Subcutaneous adipose tissue (tissue), 4 donors: ENCODE results near the gene DAGLB. TPM values are rescaled to one million over a fixed set of nuclear protein-coding genes. Genes with fewer than 3 reads are reported as not detected.

Experiments used
- CTCF ChIP-seq: fragments of 450-650 bp; IDR thresholded peaks from one replicate; pipeline ENCODE4 v1.5.1; 2016; ENCODE audit warnings: low read depth, mild to moderate bottlenecking, control low read depth, antibody characterized with exemption, moderate library complexity
- total RNA-seq, 4 donors: library from RNA; depleted of rRNA; stranded (reverse); fragments of >200 nt; gene quantifications; one replicate each; pipeline ENCODE4 v1.1.0, GENCODE V29; 2016

DAGLB gene
- total RNA-seq, 4 donors from 2014 or later = 7.8 to 22.3 (median 16.3) TPM

DNA sequence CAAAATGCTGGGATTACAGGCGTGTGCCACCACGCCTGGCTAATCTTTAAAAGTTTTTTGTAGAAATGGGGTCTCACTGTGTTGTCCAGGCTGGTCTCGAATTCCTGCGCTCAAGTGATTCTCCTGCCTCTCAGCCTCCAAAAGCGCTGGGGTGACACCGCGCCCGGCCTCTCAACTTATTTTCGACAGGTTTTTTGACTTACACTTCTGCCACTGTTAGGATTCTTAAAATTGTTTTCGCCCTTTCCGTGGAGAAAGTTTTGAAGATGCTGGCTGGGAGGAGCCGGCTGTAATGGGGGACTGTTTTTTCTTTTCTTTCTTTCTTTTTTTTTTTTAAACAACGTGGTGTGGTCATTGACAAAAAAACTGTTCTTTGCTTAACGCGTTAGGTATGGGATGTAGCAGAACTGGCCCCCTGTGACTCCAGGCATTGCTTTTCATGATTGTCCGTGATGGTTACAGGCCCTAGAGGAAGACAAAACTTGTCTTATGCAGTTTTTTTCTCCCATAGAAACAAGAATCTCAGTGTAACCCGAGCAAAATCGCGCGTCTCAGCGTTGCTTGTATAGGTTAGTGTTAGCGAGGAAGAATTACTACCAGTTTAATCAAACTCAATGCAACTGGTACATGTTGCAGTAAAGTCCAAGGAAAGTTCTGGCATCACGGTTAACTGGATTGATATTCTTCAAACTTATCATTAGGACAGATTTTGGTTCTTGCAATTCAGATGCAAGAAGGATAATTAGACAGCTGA is 72.2 kb downstream of the DAGLB start:
- TF ChIP-seq CTCF = no peak

- no peak for TF ChIP-seq CTCF
Measured at GRCh38 chr7:6367701-6368211, 80.0 kb downstream of the DAGLB start.

- TF ChIP-seq CTCF = no peak
Measured at GRCh38 chr7:6365451-6365850, 82.3 kb downstream of the DAGLB start.

DNA sequence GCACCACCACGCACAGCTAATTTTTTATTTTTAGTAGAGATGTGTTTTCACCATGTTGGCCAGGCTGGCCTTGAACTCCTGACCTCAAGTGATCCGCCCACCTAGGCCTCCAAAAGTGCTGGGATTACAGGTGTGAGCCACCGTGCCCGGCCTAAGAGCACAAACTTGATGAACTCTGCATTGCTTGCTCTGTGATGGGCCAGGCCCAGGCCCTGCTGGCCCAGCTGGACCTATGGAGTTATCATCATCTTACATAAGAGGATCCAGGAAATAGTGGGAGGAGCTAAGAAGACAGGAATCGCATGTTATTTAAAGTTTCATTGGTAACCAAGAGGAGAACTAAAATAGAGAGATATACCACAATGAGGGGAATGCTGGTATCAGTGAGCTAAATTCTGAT is 86.9 kb downstream of the DAGLB start:
- TF ChIP-seq CTCF = no peak

DNA sequence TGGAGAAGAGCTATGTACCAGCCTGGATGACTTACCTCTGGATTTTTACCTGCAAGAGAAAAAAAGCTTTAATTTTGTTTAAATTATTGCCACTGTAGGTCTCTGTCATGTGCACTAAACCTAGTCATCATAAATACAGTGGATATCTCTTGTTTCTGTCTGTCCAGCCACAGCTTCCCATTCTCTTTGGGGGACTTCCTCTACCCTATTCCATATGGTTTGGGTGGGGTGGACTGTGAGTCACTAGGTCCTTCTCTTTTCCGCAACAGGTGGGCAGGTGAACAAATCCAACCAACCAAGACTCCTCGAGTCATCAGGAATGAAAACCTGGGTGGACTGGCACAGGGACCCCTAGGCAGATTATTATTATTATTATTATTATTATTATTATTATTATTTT is 88.0 kb downstream of the DAGLB start:
- no peak for TF ChIP-seq CTCF

Other genes with a start within 250 kb of the DAGLB start
- 10 to 100 TPM; 23.6 to 84.0 (median 34.8) TPM for gene CYTH3, start 175.3 kb downstream of the DAGLB start, total RNA-seq
- 10 to 100 TPM; 11.9 to 17.0 (median 14.8) TPM for gene FAM220A, start 99.0 kb downstream of the DAGLB start, total RNA-seq
- 100 to 1,000 TPM in 3 of 4 donors, 10 to 100 TPM in 1; 94.5 to 173 (median 110) TPM for gene RAC1, start 73.4 kb downstream of the DAGLB start, total RNA-seq
- 100 to 1,000 TPM in 1 of 4 donors, 10 to 100 TPM in 3; 69.8 to 239 (median 70.9) TPM for gene KDELR2, start 36.2 kb upstream of the DAGLB start, total RNA-seq
- not detected for gene GRID2IP, start 103.5 kb upstream of the DAGLB start, total RNA-seq
- gene ZDHHC4, start 129.5 kb upstream of the DAGLB start, total RNA-seq = 10 to 100 TPM; 39.8 to 62.2 (median 44.2) TPM
- 10 to 100 TPM; 13.3 to 42.0 (median 23.3) TPM for gene INTS15, start 142.1 kb upstream of the DAGLB start, total RNA-seq
- gene ZNF853, start 167.7 kb upstream of the DAGLB start, total RNA-seq = 1 to 10 TPM; 2.8 to 4.9 (median 4.6) TPM
- gene ZNF316, start 189.4 kb upstream of the DAGLB start, total RNA-seq = 10 to 100 TPM in 3 of 4 donors, 1 to 10 TPM in 1; 5.7 to 31.5 (median 11.7) TPM